ENCODE data around the gene SYPL2. TPM values are rescaled to one million over a fixed set of nuclear protein-coding genes. Genes with fewer than 3 reads are reported as not detected.

SYPL2 gene
- total and polyA plus RNA-seq, 2 donors (not counting 3 experiments of a cell fraction or from before 2014, with no cell fraction given): not detected

DNA sequence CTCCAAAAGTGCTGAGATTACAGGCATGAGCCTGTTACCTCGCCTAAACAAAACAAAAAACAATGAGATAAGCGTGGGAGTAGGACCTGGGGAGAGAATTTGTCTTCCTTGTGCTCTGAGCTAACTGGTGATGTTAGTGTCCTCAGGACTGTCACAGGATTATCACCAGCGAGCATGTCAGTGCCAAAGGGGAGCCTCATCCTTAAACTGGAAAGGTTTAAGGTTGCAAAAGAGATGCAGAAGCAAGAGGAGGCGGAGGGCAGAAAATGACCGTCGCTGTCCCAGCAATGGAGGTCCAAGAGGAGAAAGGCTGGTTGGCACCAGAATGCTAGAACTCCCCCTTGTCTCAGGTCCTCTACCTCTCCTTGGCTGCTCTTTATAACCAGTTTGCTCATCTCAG, 3.9 kb downstream of the SYPL2 start:
- no peaks in the 10 kb centered on the region for H3K79me2 ChIP-seq (ENCODE audit: control insufficient read depth, insufficient read depth, low read length)
- no peaks in the 10 kb centered on the region for H3K9me3 ChIP-seq (replicated peaks; ENCODE audit: control insufficient read depth, insufficient read depth, low read length)
- H2AFZ ChIP-seq (ENCODE audit: low read depth, low read length): no peak overlapping the region
- H3K36me3 ChIP-seq (ENCODE audit: control insufficient read depth in 2 of 2, extremely low read depth in 1 of 2, insufficient read depth in 2 of 2, low read length in 2 of 2): no peaks in the 10 kb centered on the region
- intact Hi-C loops (cut with micrococcal nuclease) (no loop called here), dilution Hi-C loops (cut with MboI; ENCODE audit: extremely low pct_ligation_motif_present, low sequenced_read_pairs) (no loop called here)
- no peaks in the 10 kb centered on the region for H4K20me1 ChIP-seq (replicated peaks; ENCODE audit: control insufficient read depth, extremely low read depth, insufficient read depth, low read length)
- H3K27ac ChIP-seq (ENCODE audit: insufficient read depth, low read depth, low read length): no peak overlapping the region
- CTCF ChIA-PET: interaction anchor here (1.0 to 1.2 kb wide), 2 partner anchors 8 to 62 kb away, joined by 3 to 6 read pairs; no protein-coding TSS in a partner anchor
- H3K27me3 ChIP-seq (ENCODE audit: control insufficient read depth in 2 of 2, insufficient read depth in 2 of 2, low read length in 2 of 2): peaks cover 60 to 70% of the 10 kb centered on the region in 2 experiments
- POLR2A ChIA-PET: no interaction called here
- no peak for FAIRE-seq
- TF ChIP-seq, protein P1, sequence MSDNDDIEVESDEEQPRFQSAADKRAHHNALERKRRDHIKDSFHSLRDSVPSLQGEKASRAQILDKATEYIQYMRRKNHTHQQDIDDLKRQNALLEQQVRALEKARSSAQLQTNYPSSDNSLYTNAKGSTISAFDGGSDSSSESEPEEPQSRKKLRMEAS (IDR thresholded peaks at IDR 0.05; ENCODE audit: insufficient read depth, insufficient read length): no peak
- no peak for TF ChIP-seq POLR2A (IDR thresholded peaks at IDR 0.05; ENCODE audit: low read depth, low read length)
- TF ChIP-seq GATA2 (IDR thresholded peaks at IDR 0.05; ENCODE audit: insufficient read depth, insufficient read length, low read depth, low read length): no peak
- no peak for TF ChIP-seq EZH2 (IDR thresholded peaks at IDR 0.05; ENCODE audit: borderline replicate concordance, low read depth, low read length, severe bottlenecking)
- no peak for TF ChIP-seq FOS (IDR thresholded peaks at IDR 0.05; ENCODE audit: borderline replicate concordance, insufficient read depth, low read length)
- no peak for TF ChIP-seq MYC (IDR thresholded peaks at IDR 0.05; ENCODE audit: low read depth, low read length)
- no peak overlapping the region for H3K9ac ChIP-seq (replicated peaks; ENCODE audit: extremely low read depth, insufficient read depth, low read length)
- no peaks in the 10 kb centered on the region for H3K9me1 ChIP-seq (replicated peaks; ENCODE audit: control insufficient read depth, extremely low read depth, insufficient read depth, low read length)
- no peak for DNase-seq (ENCODE audit: low read depth, low spot score)
- peaks cover 3% of the 10 kb centered on the region for H3K4me1 ChIP-seq (ENCODE audit: control insufficient read depth, extremely low read depth, insufficient read depth, low read length)
- H3K4me3 ChIP-seq (replicated peaks in 1 of 3; ENCODE audit: insufficient read depth in 1 of 3, low read depth in 1 of 3, low read length in 3 of 3): no peak overlapping the region
- no TSS peak for BruUV-seq (replicated peaks)
- H3K4me2 ChIP-seq (ENCODE audit: insufficient read depth, low read length): no peak overlapping the region

DNA sequence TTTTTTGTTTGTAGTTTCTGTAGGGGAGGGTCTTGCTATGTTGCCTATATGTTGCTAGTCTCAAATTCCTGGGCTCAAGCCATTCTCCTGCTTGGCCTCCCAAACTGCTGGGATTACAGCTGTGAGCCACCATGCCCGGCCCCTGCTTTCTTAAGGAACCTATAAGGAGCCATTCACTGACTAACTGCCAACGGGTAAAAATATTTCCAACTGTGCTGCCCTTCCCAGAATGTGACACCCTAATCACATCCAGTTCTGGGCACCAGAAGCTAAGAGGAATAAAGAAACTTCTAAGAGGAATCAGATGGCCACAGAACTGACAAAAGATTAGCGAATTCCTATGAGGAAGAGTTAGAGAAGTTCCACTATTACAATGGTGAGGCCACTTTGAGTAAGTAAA, 6.4 kb downstream of the SYPL2 start:
- dilution Hi-C loops (cut with MboI; ENCODE audit: extremely low pct_ligation_motif_present, low sequenced_read_pairs) (no loop called here), intact Hi-C loops (cut with micrococcal nuclease) (no loop called here)
- Histone ChIP-seq H3K27me3 (ENCODE audit: control insufficient read depth in 2 of 2, insufficient read depth in 2 of 2, low read length in 2 of 2) (peaks cover 51 to 52% of the 10 kb centered on the region in 2 experiments), H2AFZ (ENCODE audit: low read depth, low read length) (no peak overlapping the region), H3K36me3 (ENCODE audit: control insufficient read depth in 2 of 2, extremely low read depth in 1 of 2, insufficient read depth in 2 of 2, low read length in 2 of 2) (no peaks in the 10 kb centered on the region), H3K79me2 (ENCODE audit: control insufficient read depth, insufficient read depth, low read length) (no peaks in the 10 kb centered on the region), H4K20me1 (replicated peaks; ENCODE audit: control insufficient read depth, extremely low read depth, insufficient read depth, low read length) (no peaks in the 10 kb centered on the region), H3K4me1 (ENCODE audit: control insufficient read depth, extremely low read depth, insufficient read depth, low read length) (no peaks in the 10 kb centered on the region), H3K9me3 (replicated peaks; ENCODE audit: control insufficient read depth, insufficient read depth, low read length) (no peaks in the 10 kb centered on the region), H3K4me3 (replicated peaks in 1 of 3; ENCODE audit: insufficient read depth in 1 of 3, low read depth in 1 of 3, low read length in 3 of 3) (no peak overlapping the region), H3K9ac (replicated peaks; ENCODE audit: extremely low read depth, insufficient read depth, low read length) (no peak overlapping the region), H3K9me1 (replicated peaks; ENCODE audit: control insufficient read depth, extremely low read depth, insufficient read depth, low read length) (no peaks in the 10 kb centered on the region), H3K4me2 (ENCODE audit: insufficient read depth, low read length) (no peak overlapping the region), H3K27ac (ENCODE audit: insufficient read depth, low read depth, low read length) (no peak overlapping the region)
- ChIA-PET POLR2A (no interaction called here), CTCF (interaction anchor here (0.6 kb wide), 1 partner anchor 59 kb away, joined by 3 read pairs; no protein-coding TSS in a partner anchor)
- FAIRE-seq: no peak
- no peak for DNase-seq (ENCODE audit: low read depth, low spot score)
- TF ChIP-seq MYC (IDR thresholded peaks at IDR 0.05; ENCODE audit: low read depth, low read length) (no peak), POLR2AphosphoS5 (IDR thresholded peaks at IDR 0.05; ENCODE audit: insufficient read depth, low read depth, low read length) (no peak), POLR2A (IDR thresholded peaks at IDR 0.05; ENCODE audit: low read depth, low read length) (no peak), JUN (IDR thresholded peaks at IDR 0.05; ENCODE audit: borderline replicate concordance, insufficient read depth, insufficient read length, low read depth) (no peak), FOS (IDR thresholded peaks at IDR 0.05; ENCODE audit: borderline replicate concordance, insufficient read depth, low read length) (no peak), EZH2 (IDR thresholded peaks at IDR 0.05; ENCODE audit: borderline replicate concordance, low read depth, low read length, severe bottlenecking) (no peak), GATA2 (IDR thresholded peaks at IDR 0.05; ENCODE audit: insufficient read depth, insufficient read length, low read depth, low read length) (no peak)
- TF ChIP-seq, protein P1 (IDR thresholded peaks at IDR 0.05; ENCODE audit: insufficient read depth, insufficient read length): no peak
- TF ChIP-seq, protein P2, sequence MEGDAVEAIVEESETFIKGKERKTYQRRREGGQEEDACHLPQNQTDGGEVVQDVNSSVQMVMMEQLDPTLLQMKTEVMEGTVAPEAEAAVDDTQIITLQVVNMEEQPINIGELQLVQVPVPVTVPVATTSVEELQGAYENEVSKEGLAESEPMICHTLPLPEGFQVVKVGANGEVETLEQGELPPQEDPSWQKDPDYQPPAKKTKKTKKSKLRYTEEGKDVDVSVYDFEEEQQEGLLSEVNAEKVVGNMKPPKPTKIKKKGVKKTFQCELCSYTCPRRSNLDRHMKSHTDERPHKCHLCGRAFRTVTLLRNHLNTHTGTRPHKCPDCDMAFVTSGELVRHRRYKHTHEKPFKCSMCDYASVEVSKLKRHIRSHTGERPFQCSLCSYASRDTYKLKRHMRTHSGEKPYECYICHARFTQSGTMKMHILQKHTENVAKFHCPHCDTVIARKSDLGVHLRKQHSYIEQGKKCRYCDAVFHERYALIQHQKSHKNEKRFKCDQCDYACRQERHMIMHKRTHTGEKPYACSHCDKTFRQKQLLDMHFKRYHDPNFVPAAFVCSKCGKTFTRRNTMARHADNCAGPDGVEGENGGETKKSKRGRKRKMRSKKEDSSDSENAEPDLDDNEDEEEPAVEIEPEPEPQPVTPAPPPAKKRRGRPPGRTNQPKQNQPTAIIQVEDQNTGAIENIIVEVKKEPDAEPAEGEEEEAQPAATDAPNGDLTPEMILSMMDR (IDR thresholded peaks at IDR 0.05; ENCODE audit: extremely low read depth in 1 of 2, insufficient read depth in 1 of 2, low read depth in 1 of 2, low read length in 2 of 2): no peak
- BruUV-seq (replicated peaks): no TSS peak
